A673 (cell line): ENCODE data around the gene DPY19L3. TPM values are rescaled to one million over a fixed set of nuclear protein-coding genes. Genes with fewer than 3 reads are reported as not detected.

Experiments used
- BruUV-seq: library from RNA; stranded (reverse); fragments of 400-500 nt; replicated peaks from 2 replicates; lab custom pipeline; 2021; lab: Mats Ljungman, UMichigan
- CTCF ChIA-PET: fragments of 300-600 bp; sonication (Branson Sonifier 250); formaldehyde crosslinking; loops from one replicate; lab custom pipeline; 2022; ENCODE audit warnings: antibody characterized with exemption; lab: Charles Lee
- POLR2A ChIA-PET: fragments of 300-600 bp; sonication (Branson Sonifier 250); formaldehyde crosslinking; loops from one replicate; lab custom pipeline; 2022; ENCODE audit warnings: antibody characterized with exemption; ENCODE audit not compliant: low non-redundant PET; lab: Charles Lee
- DNase-seq: peaks from one replicate; pipeline ENCODE4 v3.0.0-alpha.2; 2015; ENCODE audit warnings: low spot score
- H3K27ac ChIP-seq: fragments of 200-600 bp; sonication (generic); 2 replicates; pipeline ENCODE4 v1.5.1; 2016; ENCODE audit warnings: mixed run types, low read depth, mild to moderate bottlenecking, mixed read lengths, antibody characterized with exemption, low read length; ENCODE audit not compliant: poor library complexity, severe bottlenecking
- H3K27me3 ChIP-seq: fragments of 200-600 bp; sonication (generic); replicated peaks from 2 replicates; pipeline ENCODE4 v1.6.1; 2017; ENCODE audit warnings: mixed run types, low read depth, mild to moderate bottlenecking, mixed read lengths, antibody characterized with exemption, low read length; ENCODE audit not compliant: insufficient read depth, poor library complexity
- H3K36me3 ChIP-seq: fragments of 200-600 bp; sonication (generic); 2 replicates; pipeline ENCODE4 v1.6.1; 2016; ENCODE audit warnings: mixed run types, mild to moderate bottlenecking, mixed read lengths, antibody characterized with exemption, low read length; ENCODE audit not compliant: insufficient read depth, poor library complexity, severe bottlenecking
- H3K4me1 ChIP-seq: fragments of 200-600 bp; sonication (generic); 2 replicates; pipeline ENCODE4 v1.6.1; 2017; ENCODE audit warnings: mixed run types, mild to moderate bottlenecking, mixed read lengths, antibody characterized with exemption, low read length; ENCODE audit not compliant: insufficient read depth, poor library complexity, severe bottlenecking
- H3K4me3 ChIP-seq: fragments of 200-600 bp; sonication (generic); 2 replicates; pipeline ENCODE4 v1.5.1; 2016; ENCODE audit warnings: low read depth, mixed run types, mild to moderate bottlenecking, mixed read lengths, low read length; ENCODE audit not compliant: poor library complexity, severe bottlenecking
- H3K9me3 ChIP-seq: fragments of 200-600 bp; sonication (generic); 2 replicates; pipeline ENCODE4 v1.6.1; 2016; ENCODE audit warnings: mixed run types, low read depth, mild to moderate bottlenecking, mixed read lengths, antibody characterized with exemption, low read length; ENCODE audit not compliant: poor library complexity, severe bottlenecking
- EZH2 ChIP-seq: fragments of 200-600 bp; sonication (generic); IDR thresholded peaks from 2 replicates; pipeline ENCODE4 v1.6.1; 2017; ENCODE audit warnings: borderline replicate concordance, low read depth, mild to moderate bottlenecking, mixed read lengths, antibody characterized with exemption, low read length; ENCODE audit not compliant: poor library complexity, severe bottlenecking
- intact Hi-C: fragments of 100-400 bp; cut with micrococcal nuclease; formaldehyde crosslinking; loops from one replicate; pipeline ENCODE4 v1.10.0; 2022; ENCODE audit not compliant: unreplicated experiment
- total RNA-seq: library from RNA; stranded (reverse); gene quantifications from 2 replicates; pipeline ENCODE4 v1.2.3, GENCODE V29; 2021
- TF ChIP-seq, protein P1 (sequence below): fragments of 300-800, 200-600 bp; sonication (generic); conservative IDR thresholded peaks from 2 replicates; pipeline ENCODE4 v1.5.1; 2017; ENCODE audit warnings: low read depth, mild to moderate bottlenecking, antibody characterized with exemption, low read length, moderate library complexity, mixed read lengths

DPY19L3 gene
- total RNA-seq, 1 experiment from 2014 or later, result 70.5 TPM

DNA sequence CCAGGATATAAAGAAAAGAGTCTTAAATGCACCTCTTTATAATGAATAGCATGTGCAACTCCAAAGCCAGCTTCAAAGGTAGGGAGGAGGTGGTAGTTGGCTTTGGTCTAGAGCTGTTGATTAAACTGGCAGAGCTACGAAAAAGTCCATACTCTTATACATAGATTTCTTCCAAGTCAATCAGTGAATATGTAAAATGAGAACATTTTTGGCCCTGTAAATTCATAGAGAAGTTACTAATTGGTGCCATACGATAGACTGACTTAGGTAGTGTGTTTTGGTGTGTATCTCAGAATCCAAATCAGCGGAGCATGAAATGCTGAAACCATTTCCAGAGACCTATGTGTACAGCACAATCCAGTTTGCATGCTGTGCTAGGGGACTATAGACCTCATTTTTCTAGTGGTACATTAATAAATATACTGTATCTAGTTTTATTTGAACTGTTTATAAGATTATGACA, 17.1 kb upstream of the DPY19L3 start:
- Histone ChIP-seq H3K27me3 (no peaks in the 10 kb centered on the region), H3K4me1 (peaks cover 2% of the 10 kb centered on the region), H3K27ac (no peak overlapping the region), H3K36me3 (peaks cover 24% of the 10 kb centered on the region), H3K4me3 (no peak overlapping the region), H3K9me3 (no peaks in the 10 kb centered on the region)
- DNase-seq, result no peak
- ChIA-PET CTCF (no interaction called here), POLR2A (no interaction called here)
- TF ChIP-seq EZH2, result no peak
- TF ChIP-seq, protein P1, sequence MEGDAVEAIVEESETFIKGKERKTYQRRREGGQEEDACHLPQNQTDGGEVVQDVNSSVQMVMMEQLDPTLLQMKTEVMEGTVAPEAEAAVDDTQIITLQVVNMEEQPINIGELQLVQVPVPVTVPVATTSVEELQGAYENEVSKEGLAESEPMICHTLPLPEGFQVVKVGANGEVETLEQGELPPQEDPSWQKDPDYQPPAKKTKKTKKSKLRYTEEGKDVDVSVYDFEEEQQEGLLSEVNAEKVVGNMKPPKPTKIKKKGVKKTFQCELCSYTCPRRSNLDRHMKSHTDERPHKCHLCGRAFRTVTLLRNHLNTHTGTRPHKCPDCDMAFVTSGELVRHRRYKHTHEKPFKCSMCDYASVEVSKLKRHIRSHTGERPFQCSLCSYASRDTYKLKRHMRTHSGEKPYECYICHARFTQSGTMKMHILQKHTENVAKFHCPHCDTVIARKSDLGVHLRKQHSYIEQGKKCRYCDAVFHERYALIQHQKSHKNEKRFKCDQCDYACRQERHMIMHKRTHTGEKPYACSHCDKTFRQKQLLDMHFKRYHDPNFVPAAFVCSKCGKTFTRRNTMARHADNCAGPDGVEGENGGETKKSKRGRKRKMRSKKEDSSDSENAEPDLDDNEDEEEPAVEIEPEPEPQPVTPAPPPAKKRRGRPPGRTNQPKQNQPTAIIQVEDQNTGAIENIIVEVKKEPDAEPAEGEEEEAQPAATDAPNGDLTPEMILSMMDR, result no peak
- BruUV-seq, result no TSS peak
- intact Hi-C loops, result no loop called here

- Histone ChIP-seq H3K36me3 (no peaks in the 10 kb centered on the region), H3K9me3 (no peaks in the 10 kb centered on the region), H3K27ac (no peak overlapping the region), H3K4me3 (no peak overlapping the region), H3K27me3 (no peaks in the 10 kb centered on the region), H3K4me1 (peaks cover 2% of the 10 kb centered on the region)
- no TSS peak for BruUV-seq
- POLR2A ChIA-PET, result no interaction called here
- intact Hi-C loops, result no loop called here
- no peak for DNase-seq
- TF ChIP-seq, protein P1, result no peak
- TF ChIP-seq EZH2, result no peak
- CTCF ChIA-PET, result no interaction called here
Observed at GRCh38 chr19:32392901-32393300, 12.7 kb upstream of the DPY19L3 start.

DNA sequence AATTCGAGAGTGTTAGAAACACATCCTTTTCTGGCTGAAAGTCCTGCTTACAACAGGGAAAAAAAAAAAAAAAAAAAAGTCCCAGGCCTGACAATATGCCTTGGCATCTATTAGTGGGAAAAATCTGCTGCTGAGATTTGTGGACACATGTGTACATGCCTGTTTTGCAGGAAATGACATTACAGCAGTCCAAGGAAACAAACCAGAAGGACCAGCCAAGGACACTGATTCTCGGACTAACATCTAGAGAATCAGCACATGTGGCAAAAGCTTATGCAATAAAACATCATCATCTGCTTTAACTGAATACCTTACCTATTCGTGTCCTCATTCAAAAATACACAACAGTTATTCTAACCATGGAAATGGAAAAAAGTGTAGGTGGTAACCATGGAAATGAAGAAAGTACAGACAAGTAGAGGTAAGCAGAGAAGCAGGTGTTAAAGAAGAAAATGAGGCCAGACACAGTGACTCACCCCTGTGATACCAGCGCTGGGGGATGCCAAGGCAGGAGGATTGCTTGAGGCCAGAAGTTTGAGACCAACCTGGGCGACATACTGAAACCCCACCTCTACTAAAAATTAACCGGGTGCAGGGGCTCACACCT, 9.4 kb upstream of the DPY19L3 start:
- Histone ChIP-seq H3K36me3 (no peaks in the 10 kb centered on the region), H3K27ac (no peak overlapping the region), H3K27me3 (no peaks in the 10 kb centered on the region), H3K4me3 (no peak overlapping the region), H3K4me1 (no peaks in the 10 kb centered on the region), H3K9me3 (no peaks in the 10 kb centered on the region)
- ChIA-PET CTCF (no interaction called here), POLR2A (no interaction called here)
- intact Hi-C loops, result no loop called here
- no TSS peak for BruUV-seq
- no peak for DNase-seq
- no peak for TF ChIP-seq EZH2
- TF ChIP-seq, protein P1, result no peak
